ENCODE data around the gene HRNR.
"Not testable (repeated sequence)": the region's sequence is repeated elsewhere in the genome, so short reads cannot be mapped to it uniquely, and the experiment has no call there.

The HRNR gene

DNA sequence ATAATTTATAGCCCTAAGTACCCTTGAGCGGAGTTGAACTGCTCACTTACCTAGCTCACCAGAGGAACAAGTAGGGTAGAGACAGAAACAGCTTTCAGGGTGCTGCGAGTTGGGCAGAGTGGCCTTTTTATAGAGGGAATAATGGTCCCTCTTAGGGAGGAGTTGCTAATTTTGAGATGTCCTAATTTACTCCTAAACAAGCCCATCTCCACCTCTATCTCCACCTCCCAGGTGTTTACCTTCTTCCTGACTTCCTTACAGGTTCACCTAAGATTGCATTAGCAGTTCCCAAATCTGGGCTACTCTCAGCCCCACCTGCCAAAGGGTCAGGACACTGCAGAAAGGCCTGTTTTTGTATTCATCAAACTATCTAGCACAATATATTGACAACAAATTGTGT lies at the start of gene HRNR:
Gene HRNR, minus strand, starts transcription at position 101 of the 400 bp plus-strand sequence. CDS start 940 bp downstream, outside the sequence.
- Histone ChIP-seq H3K4me1 (ENCODE audit: insufficient read depth, low read length) (no peaks in the 10 kb centered on the region), H3K27me3 (ENCODE audit: insufficient read depth, low read length) (no peaks in the 10 kb centered on the region), H3K9me3 (ENCODE audit: insufficient read depth, low read depth, low read length) (peaks cover 93% of the 10 kb centered on the region), H3K27ac (ENCODE audit: low read length) (no peak within 1 kb of the TSS), H3K4me3 (ENCODE audit: low read length) (no peak within 1 kb of the TSS), H3K36me3 (ENCODE audit: insufficient read depth, low read depth, low read length) (no peaks in the 10 kb centered on the region), H3K9ac (ENCODE audit: low read depth, low read length) (no peak within 1 kb of the TSS)

DNA sequence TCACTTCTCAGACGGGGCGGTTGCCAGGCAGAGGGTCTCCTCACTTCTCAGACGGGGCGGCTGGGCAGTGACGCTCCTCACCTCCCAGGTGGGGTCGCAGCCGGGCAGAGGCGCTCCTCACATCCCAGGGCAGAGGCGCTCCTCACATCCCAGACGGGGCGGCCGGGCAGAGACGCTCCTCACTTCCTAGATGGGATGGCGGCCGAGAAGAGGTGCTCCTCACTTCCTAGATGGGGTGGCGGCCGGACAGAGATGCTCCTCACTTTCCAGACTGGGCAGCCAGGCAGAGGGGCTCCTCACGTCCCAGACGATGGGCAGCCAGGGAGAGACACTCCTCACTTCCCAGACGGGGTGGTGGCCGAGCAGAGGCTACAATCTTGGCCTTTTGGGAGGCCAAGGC lies 32.4 kb upstream of the HRNR start:
- H3K9me3 ChIP-seq (ENCODE audit: insufficient read depth, low read depth, low read length) = peaks cover 55% of the 10 kb centered on the region
- not testable (repeated sequence) for H3K9ac ChIP-seq (ENCODE audit: low read depth, low read length); H3K36me3 ChIP-seq (ENCODE audit: insufficient read depth, low read depth, low read length); H3K27ac ChIP-seq (ENCODE audit: low read length); H3K27me3 ChIP-seq (ENCODE audit: insufficient read depth, low read length); H3K4me1 ChIP-seq (ENCODE audit: insufficient read depth, low read length); H3K4me3 ChIP-seq (ENCODE audit: low read length)

DNA sequence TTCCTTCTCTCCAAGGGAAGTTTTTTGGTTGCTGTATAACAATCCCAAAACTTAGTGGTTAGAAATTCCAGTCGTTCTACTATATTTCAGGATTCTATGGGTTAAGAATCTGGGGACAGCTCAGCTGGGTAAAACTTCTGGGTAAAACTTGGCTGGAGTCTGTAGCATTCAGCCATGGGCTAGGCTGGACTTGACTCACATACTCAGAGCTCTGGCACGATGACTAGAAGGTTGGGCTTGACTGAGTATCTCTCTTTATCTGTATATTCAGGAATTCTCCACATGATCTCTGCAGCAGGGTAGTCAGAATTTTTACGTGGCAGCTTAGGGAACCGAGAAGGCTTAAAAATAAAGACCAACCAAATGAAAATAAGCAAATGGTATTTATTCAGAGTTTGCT lies 28.2 kb upstream of the HRNR start:
- Histone ChIP-seq H3K9ac (ENCODE audit: low read depth, low read length) (no peak overlapping the region), H3K36me3 (ENCODE audit: insufficient read depth, low read depth, low read length) (no peaks in the 10 kb centered on the region), H3K4me3 (ENCODE audit: low read length) (no peak overlapping the region), H3K4me1 (ENCODE audit: insufficient read depth, low read length) (no peaks in the 10 kb centered on the region), H3K9me3 (ENCODE audit: insufficient read depth, low read depth, low read length) (peaks cover 81% of the 10 kb centered on the region), H3K27ac (ENCODE audit: low read length) (no peak overlapping the region), H3K27me3 (ENCODE audit: insufficient read depth, low read length) (no peaks in the 10 kb centered on the region)

DNA sequence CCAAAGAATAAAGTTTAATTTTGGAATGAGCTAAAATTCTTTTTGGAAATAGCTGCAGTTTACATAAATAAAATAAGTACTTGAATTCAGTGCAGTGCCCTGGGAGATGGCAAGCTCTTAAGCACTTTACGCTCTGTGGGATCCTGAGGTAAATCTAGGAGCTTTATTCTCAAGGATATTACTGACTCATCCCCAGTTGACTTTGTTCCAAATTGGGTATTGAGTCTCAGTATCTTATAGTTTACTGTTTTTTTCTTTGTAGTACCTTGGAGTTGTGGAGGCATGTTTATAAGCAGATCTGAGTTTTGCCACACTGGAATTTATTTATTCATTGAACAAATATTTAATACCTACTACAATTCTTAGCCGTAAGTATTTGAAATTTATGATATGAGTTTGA lies 27.4 kb upstream of the HRNR start:
- Histone ChIP-seq H3K27me3 (ENCODE audit: insufficient read depth, low read length) (no peaks in the 10 kb centered on the region), H3K27ac (ENCODE audit: low read length) (no peak overlapping the region), H3K4me1 (ENCODE audit: insufficient read depth, low read length) (no peaks in the 10 kb centered on the region), H3K9me3 (ENCODE audit: insufficient read depth, low read depth, low read length) (peaks cover 89% of the 10 kb centered on the region), H3K9ac (ENCODE audit: low read depth, low read length) (no peak overlapping the region), H3K4me3 (ENCODE audit: low read length) (no peak overlapping the region), H3K36me3 (ENCODE audit: insufficient read depth, low read depth, low read length) (no peaks in the 10 kb centered on the region)

DNA sequence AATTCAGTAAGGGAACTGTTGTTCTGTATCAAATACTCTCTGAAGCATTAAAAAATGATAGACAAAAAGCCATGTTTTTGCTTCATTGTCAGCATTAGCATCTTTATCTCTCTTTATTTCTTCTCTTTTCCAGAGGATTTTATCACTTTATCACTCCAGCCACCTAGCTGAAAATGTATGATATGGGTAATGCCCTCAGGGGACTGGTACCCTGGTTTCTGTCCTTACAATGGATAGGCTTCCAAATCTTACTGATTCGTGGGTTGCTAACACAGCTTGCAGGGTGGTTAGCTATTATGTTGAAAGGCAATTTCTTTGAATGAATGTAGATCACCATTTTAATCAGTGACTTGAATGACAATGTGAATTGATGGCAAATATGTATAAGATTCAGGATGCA lies 23.3 kb upstream of the HRNR start:
- Histone ChIP-seq H3K36me3 (ENCODE audit: insufficient read depth, low read depth, low read length) (no peaks in the 10 kb centered on the region), H3K9ac (ENCODE audit: low read depth, low read length) (no peak overlapping the region), H3K4me3 (ENCODE audit: low read length) (no peak overlapping the region), H3K9me3 (ENCODE audit: insufficient read depth, low read depth, low read length) (peaks cover 96% of the 10 kb centered on the region), H3K4me1 (ENCODE audit: insufficient read depth, low read length) (no peaks in the 10 kb centered on the region), H3K27me3 (ENCODE audit: insufficient read depth, low read length) (no peaks in the 10 kb centered on the region), H3K27ac (ENCODE audit: low read length) (no peak overlapping the region)

DNA sequence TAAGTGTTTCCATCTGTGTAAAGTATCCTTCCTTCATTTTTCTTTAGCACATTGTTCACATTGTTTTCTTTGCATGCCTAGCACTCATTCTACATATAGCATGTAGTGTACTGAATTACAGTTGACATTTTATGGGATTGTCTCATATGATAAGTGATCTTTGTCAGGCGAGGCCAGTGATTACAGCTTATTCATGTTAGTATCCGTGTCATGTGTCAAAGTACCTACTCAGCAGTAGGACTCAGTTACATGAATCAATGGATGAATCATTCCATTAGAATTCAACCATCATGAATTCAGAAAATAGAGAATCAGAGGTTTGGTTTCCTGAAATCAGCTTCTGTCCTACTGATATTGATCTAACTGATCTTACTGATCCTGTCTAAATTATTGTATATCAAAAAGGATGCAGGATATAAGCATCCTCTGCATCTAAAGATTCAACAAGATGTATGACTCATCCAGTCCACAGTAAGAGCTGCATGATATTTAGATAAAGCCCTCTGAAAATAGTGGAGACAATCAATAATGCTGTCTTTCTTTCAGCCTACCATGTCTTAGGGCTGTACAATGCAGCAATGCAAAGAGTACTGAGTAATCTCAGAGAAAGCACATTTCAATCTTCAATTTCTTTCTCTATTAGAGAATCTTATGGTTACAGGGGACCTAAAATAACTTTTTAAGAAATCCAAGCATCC lies 20.7 kb upstream of the HRNR start:
- Histone ChIP-seq H3K4me1 (ENCODE audit: insufficient read depth, low read length) (no peaks in the 10 kb centered on the region), H3K27me3 (ENCODE audit: insufficient read depth, low read length) (no peaks in the 10 kb centered on the region), H3K4me3 (ENCODE audit: low read length) (no peak overlapping the region), H3K9ac (ENCODE audit: low read depth, low read length) (no peak overlapping the region), H3K27ac (ENCODE audit: low read length) (no peak overlapping the region), H3K9me3 (ENCODE audit: insufficient read depth, low read depth, low read length) (peaks cover 96% of the 10 kb centered on the region), H3K36me3 (ENCODE audit: insufficient read depth, low read depth, low read length) (no peaks in the 10 kb centered on the region)

DNA sequence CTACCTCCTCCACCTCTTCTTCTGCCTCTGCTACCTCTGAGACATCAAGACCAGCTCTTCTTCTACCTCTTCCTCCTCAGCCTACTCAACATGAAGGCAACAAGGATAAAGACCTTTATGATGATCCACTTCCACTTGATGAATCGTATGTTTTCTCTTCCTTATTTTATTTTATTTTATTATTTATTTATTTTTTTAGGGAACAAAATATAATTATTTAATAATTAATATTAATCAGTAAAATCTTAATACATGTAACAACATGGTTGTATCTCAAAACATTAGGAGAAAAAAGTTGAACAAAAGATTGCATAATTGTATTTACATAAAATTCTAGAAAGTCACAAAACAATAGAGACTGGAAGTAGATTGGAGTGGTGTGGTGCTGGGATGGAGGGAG lies 13.1 kb upstream of the HRNR start:
- Histone ChIP-seq H3K9ac (ENCODE audit: low read depth, low read length) (no peak overlapping the region), H3K27me3 (ENCODE audit: insufficient read depth, low read length) (no peaks in the 10 kb centered on the region), H3K27ac (ENCODE audit: low read length) (no peak overlapping the region), H3K4me1 (ENCODE audit: insufficient read depth, low read length) (no peaks in the 10 kb centered on the region), H3K36me3 (ENCODE audit: insufficient read depth, low read depth, low read length) (no peaks in the 10 kb centered on the region), H3K4me3 (ENCODE audit: low read length) (no peak overlapping the region), H3K9me3 (ENCODE audit: insufficient read depth, low read depth, low read length) (peaks cover 66% of the 10 kb centered on the region)

DNA sequence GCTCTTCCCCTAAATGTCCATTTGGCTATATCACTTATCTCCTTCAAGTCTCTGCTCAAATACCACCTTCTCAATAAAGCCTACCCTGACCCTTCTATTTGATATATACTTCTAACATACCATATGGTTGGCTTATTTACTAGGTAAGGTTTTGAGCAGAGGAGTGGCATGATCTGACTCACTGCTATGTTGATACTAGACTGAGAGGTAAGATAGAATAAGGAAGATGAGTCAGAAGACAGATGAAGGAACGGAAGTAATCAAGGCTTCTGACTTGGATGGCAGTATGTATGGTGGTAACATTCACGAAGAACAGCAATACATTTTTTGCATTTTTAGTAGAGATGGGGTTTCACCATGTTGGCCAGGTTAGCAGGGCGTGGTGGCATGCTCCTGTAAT lies 4.8 kb upstream of the HRNR start:
- no peaks in the 10 kb centered on the region for H3K36me3 ChIP-seq (ENCODE audit: insufficient read depth, low read depth, low read length)
- no peaks in the 10 kb centered on the region for H3K27me3 ChIP-seq (ENCODE audit: insufficient read depth, low read length)
- no peak overlapping the region for H3K9ac ChIP-seq (ENCODE audit: low read depth, low read length)
- no peaks in the 10 kb centered on the region for H3K4me1 ChIP-seq (ENCODE audit: insufficient read depth, low read length)
- H3K9me3 ChIP-seq (ENCODE audit: insufficient read depth, low read depth, low read length) = peaks cover 74% of the 10 kb centered on the region
- H3K27ac ChIP-seq (ENCODE audit: low read length) = no peak overlapping the region
- H3K4me3 ChIP-seq (ENCODE audit: low read length) = no peak overlapping the region

DNA sequence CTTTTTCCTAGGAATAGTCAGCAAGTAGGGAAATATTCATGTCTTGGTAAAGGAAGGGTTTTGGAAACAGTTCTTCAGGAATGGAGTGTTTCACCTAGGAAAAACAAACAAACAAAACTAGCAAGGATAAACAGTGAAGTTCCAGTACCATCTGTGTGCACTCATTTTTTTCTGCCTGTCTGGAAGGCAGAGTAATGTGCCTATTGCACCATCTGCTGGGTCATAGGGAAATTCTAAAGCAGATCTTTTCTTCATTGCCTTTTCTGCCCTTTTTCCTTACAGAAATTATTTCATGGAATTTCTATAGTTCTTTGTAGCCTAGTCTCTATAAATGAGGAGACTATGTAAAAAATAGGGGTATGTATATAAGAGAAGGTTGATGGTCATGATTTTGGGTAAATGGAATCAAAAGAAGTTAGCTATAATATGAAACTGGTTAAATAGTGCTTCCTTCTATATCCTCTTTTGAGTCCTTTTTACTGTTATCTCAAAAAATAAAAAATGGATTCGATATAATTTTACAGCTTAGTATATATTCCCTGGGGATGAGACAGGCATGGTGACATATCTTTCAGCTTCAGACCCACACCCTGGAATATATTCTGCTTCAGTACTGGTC lies 3.4 kb upstream of the HRNR start:
- H3K36me3 ChIP-seq (ENCODE audit: insufficient read depth, low read depth, low read length) = no peaks in the 10 kb centered on the region
- H3K4me3 ChIP-seq (ENCODE audit: low read length) = no peak overlapping the region
- peaks cover 75% of the 10 kb centered on the region for H3K9me3 ChIP-seq (ENCODE audit: insufficient read depth, low read depth, low read length)
- H3K9ac ChIP-seq (ENCODE audit: low read depth, low read length) = no peak overlapping the region
- no peaks in the 10 kb centered on the region for H3K27me3 ChIP-seq (ENCODE audit: insufficient read depth, low read length)
- H3K27ac ChIP-seq (ENCODE audit: low read length) = no peak overlapping the region
- H3K4me1 ChIP-seq (ENCODE audit: insufficient read depth, low read length) = no peaks in the 10 kb centered on the region

DNA sequence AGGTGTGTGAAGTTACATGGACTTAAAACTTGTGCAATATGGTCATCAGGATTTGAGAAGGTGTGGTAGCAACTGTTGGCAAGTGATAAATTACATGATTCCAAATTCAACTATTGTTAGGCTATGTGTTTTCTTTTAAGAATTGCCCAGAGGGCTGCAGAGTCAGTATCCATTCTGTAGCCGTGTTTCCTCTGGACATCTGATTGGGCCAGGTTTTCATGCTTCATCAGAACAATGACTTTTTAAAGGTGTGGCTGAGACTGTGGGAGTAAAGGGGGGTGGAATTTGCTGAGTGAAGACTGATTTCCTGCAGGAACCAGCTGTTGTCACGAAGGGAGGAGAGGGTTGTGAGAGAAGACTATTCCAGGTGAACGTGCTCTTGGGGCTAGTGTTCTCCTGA lies 1.7 kb upstream of the HRNR start:
- H3K4me1 ChIP-seq (ENCODE audit: insufficient read depth, low read length) = no peaks in the 10 kb centered on the region
- no peaks in the 10 kb centered on the region for H3K27me3 ChIP-seq (ENCODE audit: insufficient read depth, low read length)
- H3K27ac ChIP-seq (ENCODE audit: low read length) = no peak overlapping the region
- H3K4me3 ChIP-seq (ENCODE audit: low read length) = no peak overlapping the region
- H3K9me3 ChIP-seq (ENCODE audit: insufficient read depth, low read depth, low read length) = peaks cover 88% of the 10 kb centered on the region
- H3K36me3 ChIP-seq (ENCODE audit: insufficient read depth, low read depth, low read length) = no peaks in the 10 kb centered on the region
- no peak overlapping the region for H3K9ac ChIP-seq (ENCODE audit: low read depth, low read length)

DNA sequence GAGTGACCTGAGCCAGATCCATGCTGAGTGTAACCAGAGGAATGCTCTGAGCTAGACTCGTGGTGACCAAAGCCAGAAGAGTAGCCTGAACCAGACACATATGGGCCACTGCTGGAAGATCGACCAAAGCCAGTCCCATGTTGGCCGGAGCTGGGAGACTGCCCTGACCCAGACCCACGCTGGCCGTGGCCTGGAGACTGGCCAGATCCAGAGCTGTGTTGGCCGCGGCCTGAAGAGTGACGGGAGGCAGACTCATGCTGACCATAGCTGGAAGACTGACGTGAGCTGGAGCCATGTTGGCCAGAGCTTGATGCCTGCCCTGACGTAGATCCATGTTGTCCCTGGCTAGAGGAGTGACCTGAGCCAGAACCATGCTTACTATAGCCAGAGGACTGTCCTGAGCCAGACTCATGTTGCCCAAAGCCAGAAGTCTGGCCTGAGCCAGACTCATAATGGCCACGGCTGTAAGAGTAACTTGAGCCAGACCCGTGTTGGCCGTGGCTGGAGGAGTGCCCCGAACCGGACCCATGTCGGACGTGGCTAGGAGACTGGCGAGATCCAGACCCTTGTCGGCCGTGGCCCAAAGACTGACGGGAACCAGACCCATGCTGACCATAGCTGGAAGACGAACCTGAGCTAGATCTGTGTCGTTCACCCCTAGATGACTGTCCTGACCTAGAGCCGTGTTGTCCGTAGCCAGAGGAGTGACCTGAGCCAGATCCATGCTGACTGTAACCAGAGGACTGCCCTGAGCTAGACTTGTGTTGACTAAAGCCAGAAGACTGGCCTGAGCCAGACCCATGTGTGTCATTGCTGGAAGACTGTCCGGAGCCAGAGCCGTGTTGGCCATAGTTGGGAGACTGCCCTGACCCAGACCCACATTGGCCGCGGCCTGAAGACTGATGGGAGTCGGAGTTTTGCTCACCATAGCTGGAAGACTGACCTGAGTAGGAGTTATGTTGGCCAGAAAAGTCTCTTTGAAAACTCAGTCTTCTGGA lies 3.5 kb downstream of the HRNR start:
- no peaks in the 10 kb centered on the region for H3K27me3 ChIP-seq (ENCODE audit: insufficient read depth, low read length)
- no peak overlapping the region for H3K9ac ChIP-seq (ENCODE audit: low read depth, low read length)
- no peaks in the 10 kb centered on the region for H3K4me1 ChIP-seq (ENCODE audit: insufficient read depth, low read length)
- H3K9me3 ChIP-seq (ENCODE audit: insufficient read depth, low read depth, low read length) = peaks cover 74% of the 10 kb centered on the region
- H3K4me3 ChIP-seq (ENCODE audit: low read length) = no peak overlapping the region
- no peak overlapping the region for H3K27ac ChIP-seq (ENCODE audit: low read length)
- H3K36me3 ChIP-seq (ENCODE audit: insufficient read depth, low read depth, low read length) = no peaks in the 10 kb centered on the region

Measured in iPS-20b (cell line).